GM19452 (cell line): ENCODE data around the gene GNL3.
"Not testable (repeated sequence)": the region's sequence is repeated elsewhere in the genome, so short reads cannot be mapped to it uniquely, and the experiment has no call there.

ENCODE experiments used
- ATAC-seq: cut with Tn5 transposase; IDR thresholded peaks from one replicate; pipeline ENCODE4 v1.9.1; 2021; ENCODE audit not compliant: unreplicated experiment

Gene GNL3

GRCh38 chr3:52685709-52686691 lies at the start of gene GNL3, which contains the start of gene PBRM1:
GNL3 (plus strand) TSS chr3:52686032; CDS start chr3:52686093, 61 bp downstream.
PBRM1 (minus strand) TSS chr3:52685913.
- peak; percentile 70 for ATAC-seq

- no peak for ATAC-seq
Measured at GRCh38 chr3:52636673-52637072, 49.2 kb upstream of the GNL3 start.

GRCh38 chr3:52645549-52645948 lies 40.3 kb upstream of the GNL3 start:
- ATAC-seq: no peak

GRCh38 chr3:52649461-52650210 lies 36.2 kb upstream of the GNL3 start:
- no peak for ATAC-seq

- ATAC-seq: no peak
Measured at GRCh38 chr3:52650439-52650838, 35.4 kb upstream of the GNL3 start.

GRCh38 chr3:52651592-52651991 lies 34.2 kb upstream of the GNL3 start:
- ATAC-seq: no peak

- no peak for ATAC-seq
Measured at GRCh38 chr3:52655895-52656294, 29.9 kb upstream of the GNL3 start.

- ATAC-seq: no peak
Measured at GRCh38 chr3:52660046-52660445, 25.8 kb upstream of the GNL3 start.

GRCh38 chr3:52663098-52663497 lies 22.7 kb upstream of the GNL3 start:
- no peak for ATAC-seq

- ATAC-seq: peak; percentile 81
Measured at GRCh38 chr3:52670621-52671521, 15.0 kb upstream of the GNL3 start.

- no peak for ATAC-seq
Measured at GRCh38 chr3:52671676-52672075, 14.2 kb upstream of the GNL3 start.

GRCh38 chr3:52676201-52676600 lies 9.6 kb upstream of the GNL3 start:
- ATAC-seq: not testable (repeated sequence)

- ATAC-seq: no peak
Measured at GRCh38 chr3:52678265-52679198, 7.3 kb upstream of the GNL3 start.

- ATAC-seq: no peak
Measured at GRCh38 chr3:52679199-52679538, 6.7 kb upstream of the GNL3 start.

GRCh38 chr3:52679811-52680210 lies 6.0 kb upstream of the GNL3 start:
- ATAC-seq: no peak

GRCh38 chr3:52681596-52681995 lies 4.2 kb upstream of the GNL3 start:
- ATAC-seq: no peak

- no peak for ATAC-seq
Measured at GRCh38 chr3:52682016-52682415, 3.8 kb upstream of the GNL3 start.

GRCh38 chr3:52683611-52684010 lies 2.2 kb upstream of the GNL3 start:
- ATAC-seq: no peak

GRCh38 chr3:52684184-52684583 lies 1.6 kb upstream of the GNL3 start:
- ATAC-seq: no peak

- ATAC-seq: peak; percentile 76
Measured at GRCh38 chr3:52685285-52685708, 535 bp upstream of the GNL3 start.
